Prostate gland (tissue), 2 donors: ENCODE results near the gene ANKRD63. TPM values are rescaled to one million over a fixed set of nuclear protein-coding genes. Genes with fewer than 3 reads are reported as not detected.

Experiments
- DNase-seq: peaks from one replicate; pipeline ENCODE4 v3.0.0-alpha.2; 2019; ENCODE audit warnings: low spot score
- H3K27ac ChIP-seq, 2 donors: fragments of 200-600 bp; sonication (generic); 2 replicates each; pipeline ENCODE4 v1.5.1; 2017 to 2019
- H3K27me3 ChIP-seq: fragments of 200-600 bp; sonication (generic); replicated peaks from 2 replicates; pipeline ENCODE4 v1.5.1; 2019; ENCODE audit not compliant: insufficient read depth
- H3K36me3 ChIP-seq, 2 donors: fragments of 200-600 bp; sonication (generic); 1 replicate in 1 of 2; 2 replicates in 1 of 2; pipeline versions ENCODE4 v1.5.1 to v1.8.1; 2017 to 2019
- H3K4me1 ChIP-seq: fragments of 200-600 bp; sonication (generic); replicated peaks from 2 replicates; pipeline ENCODE4 v1.5.1; 2019
- H3K4me3 ChIP-seq, 2 donors: fragments of 200-600 bp; sonication (generic); 2 replicates each; pipeline ENCODE4 v1.5.1; 2017 to 2019
- H3K9me3 ChIP-seq: fragments of 200-600 bp; sonication (generic); 2 replicates; pipeline ENCODE4 v1.5.1; 2017
- POLR2A ChIP-seq: fragments of 450-650 bp; IDR thresholded peaks from one replicate; pipeline ENCODE4 v1.6.1; 2016; ENCODE audit warnings: antibody characterized with exemption, mild to moderate bottlenecking
- POLR2AphosphoS5 ChIP-seq: sonication (generic); formaldehyde crosslinking; IDR thresholded peaks from one replicate; pipeline ENCODE4 v1.6.1; 2017; ENCODE audit warnings: antibody characterized with exemption
- WGBS: methylation state at CpG from one replicate; pipeline ENCODE4 v1.1.5; 2018; 5-methylcytosine and 5-hydroxymethylcytosine counted together
- intact Hi-C: fragments of 100-400 bp; cut with DNase I; formaldehyde crosslinking; loops from one replicate; pipeline ENCODE4 v1.14.2; 2022
- total RNA-seq, 2 donors: library from RNA; depleted of rRNA; stranded (reverse); fragments of >200 nt; gene quantifications; one replicate each; pipeline ENCODE4 v1.1.0, GENCODE V29; 2016
- TF ChIP-seq, protein P1 (sequence below), 4 experiments: fragments of 200-600 bp in 2 of 4; fragments of 450-650 bp in 2 of 4; sonication (generic) in 2 of 4; IDR thresholded peaks; 1 replicate in 3 of 4; 2 replicates in 1 of 4; pipeline ENCODE4 v1.5.1; 2016 to 2019; ENCODE audit warnings: antibody characterized with exemption in 4 of 4, mild to moderate bottlenecking in 2 of 4, moderate library complexity in 2 of 4

The ANKRD63 gene
- total RNA-seq, 2 donors from 2014 or later = 2.7 TPM; not detected in 1

DNA sequence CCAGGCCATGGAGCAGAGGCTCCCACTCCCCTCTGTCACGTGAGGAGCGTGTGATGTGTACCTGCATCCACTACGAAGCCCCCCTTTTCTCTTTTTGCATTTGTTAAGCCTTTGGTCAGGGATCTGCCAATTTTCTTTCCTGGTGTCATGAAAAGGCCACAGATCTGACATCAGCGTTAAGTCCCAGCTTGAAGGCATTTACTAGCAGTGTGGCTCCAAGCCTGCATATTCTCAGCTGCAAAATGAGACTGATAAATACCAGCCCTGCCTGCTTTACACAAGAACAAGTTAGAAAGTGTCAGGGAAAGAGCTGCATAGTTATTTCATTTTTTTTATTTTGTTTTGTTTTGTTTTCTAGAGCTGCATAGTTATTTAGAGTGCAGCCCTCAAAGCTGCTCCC, 2.3 kb upstream of the ANKRD63 start:
- 49% methylated on average over 4 of the region's 4 CpGs for WGBS
- H3K36me3 ChIP-seq = no peaks in the 10 kb centered on the region
- no peak overlapping the region for H3K4me3 ChIP-seq
- H3K4me1 ChIP-seq = no peaks in the 10 kb centered on the region
- TF ChIP-seq, protein P1, sequence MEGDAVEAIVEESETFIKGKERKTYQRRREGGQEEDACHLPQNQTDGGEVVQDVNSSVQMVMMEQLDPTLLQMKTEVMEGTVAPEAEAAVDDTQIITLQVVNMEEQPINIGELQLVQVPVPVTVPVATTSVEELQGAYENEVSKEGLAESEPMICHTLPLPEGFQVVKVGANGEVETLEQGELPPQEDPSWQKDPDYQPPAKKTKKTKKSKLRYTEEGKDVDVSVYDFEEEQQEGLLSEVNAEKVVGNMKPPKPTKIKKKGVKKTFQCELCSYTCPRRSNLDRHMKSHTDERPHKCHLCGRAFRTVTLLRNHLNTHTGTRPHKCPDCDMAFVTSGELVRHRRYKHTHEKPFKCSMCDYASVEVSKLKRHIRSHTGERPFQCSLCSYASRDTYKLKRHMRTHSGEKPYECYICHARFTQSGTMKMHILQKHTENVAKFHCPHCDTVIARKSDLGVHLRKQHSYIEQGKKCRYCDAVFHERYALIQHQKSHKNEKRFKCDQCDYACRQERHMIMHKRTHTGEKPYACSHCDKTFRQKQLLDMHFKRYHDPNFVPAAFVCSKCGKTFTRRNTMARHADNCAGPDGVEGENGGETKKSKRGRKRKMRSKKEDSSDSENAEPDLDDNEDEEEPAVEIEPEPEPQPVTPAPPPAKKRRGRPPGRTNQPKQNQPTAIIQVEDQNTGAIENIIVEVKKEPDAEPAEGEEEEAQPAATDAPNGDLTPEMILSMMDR (IDR thresholded peaks at IDR 0.05) = no peak
- TF ChIP-seq POLR2A = no peak
- no peak for TF ChIP-seq POLR2AphosphoS5
- H3K27me3 ChIP-seq = peaks cover 12% of the 10 kb centered on the region
- H3K27ac ChIP-seq = no peak overlapping the region
- no peak for DNase-seq
- intact Hi-C loops = loop anchor here (10.0 kb wide), 1 partner anchor 80 kb away; no protein-coding TSS in a partner anchor
- H3K9me3 ChIP-seq = no peaks in the 10 kb centered on the region

DNA sequence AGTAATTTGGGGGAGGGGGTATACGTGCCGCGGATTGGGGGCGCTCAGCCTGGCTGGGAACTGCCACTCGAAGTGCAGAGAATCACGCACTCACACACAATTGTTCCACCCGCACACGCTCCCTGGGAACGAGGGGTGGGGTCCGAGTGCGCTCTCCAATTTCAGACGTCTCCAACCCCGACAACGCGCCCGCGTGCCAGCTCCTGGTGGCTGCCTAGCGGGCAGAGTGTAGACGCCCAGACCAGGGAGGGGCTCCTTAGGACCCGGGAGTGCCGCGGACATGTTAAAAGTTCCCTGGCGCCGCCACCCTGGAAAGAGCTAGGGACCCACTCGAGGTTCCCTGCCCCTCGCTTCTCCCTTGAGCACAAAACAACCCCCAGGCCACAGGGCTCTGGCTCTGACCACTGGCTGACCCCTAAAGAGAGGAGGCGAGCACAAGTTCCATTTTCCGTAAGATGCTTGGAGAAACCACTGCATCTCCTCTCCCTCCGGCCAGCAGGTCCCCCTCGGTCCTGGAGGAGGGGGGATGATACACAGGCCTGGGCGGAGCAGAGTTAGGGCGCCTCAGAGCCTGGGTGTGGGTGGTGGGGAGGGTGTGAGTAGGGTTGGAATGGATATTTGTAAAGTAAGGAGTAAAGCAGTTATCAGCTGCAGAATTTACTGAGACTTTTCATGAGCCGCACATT, 894 bp upstream of the ANKRD63 start:
- no peaks in the 10 kb centered on the region for H3K36me3 ChIP-seq
- H3K9me3 ChIP-seq = no peaks in the 10 kb centered on the region
- intact Hi-C loops = loop anchor here (10.0 kb wide), 1 partner anchor 81 kb away; no protein-coding TSS in a partner anchor
- DNase-seq = no peak
- H3K27me3 ChIP-seq = peaks cover 12% of the 10 kb centered on the region
- H3K4me1 ChIP-seq = no peaks in the 10 kb centered on the region
- 32% methylated on average over 33 of the region's 33 CpGs for WGBS
- TF ChIP-seq POLR2AphosphoS5 (no peak), POLR2A (no peak)
- TF ChIP-seq, protein P1 (IDR thresholded peaks at IDR 0.05) = no peak
- no peak overlapping the region for H3K4me3 ChIP-seq
- no peak overlapping the region for H3K27ac ChIP-seq

DNA sequence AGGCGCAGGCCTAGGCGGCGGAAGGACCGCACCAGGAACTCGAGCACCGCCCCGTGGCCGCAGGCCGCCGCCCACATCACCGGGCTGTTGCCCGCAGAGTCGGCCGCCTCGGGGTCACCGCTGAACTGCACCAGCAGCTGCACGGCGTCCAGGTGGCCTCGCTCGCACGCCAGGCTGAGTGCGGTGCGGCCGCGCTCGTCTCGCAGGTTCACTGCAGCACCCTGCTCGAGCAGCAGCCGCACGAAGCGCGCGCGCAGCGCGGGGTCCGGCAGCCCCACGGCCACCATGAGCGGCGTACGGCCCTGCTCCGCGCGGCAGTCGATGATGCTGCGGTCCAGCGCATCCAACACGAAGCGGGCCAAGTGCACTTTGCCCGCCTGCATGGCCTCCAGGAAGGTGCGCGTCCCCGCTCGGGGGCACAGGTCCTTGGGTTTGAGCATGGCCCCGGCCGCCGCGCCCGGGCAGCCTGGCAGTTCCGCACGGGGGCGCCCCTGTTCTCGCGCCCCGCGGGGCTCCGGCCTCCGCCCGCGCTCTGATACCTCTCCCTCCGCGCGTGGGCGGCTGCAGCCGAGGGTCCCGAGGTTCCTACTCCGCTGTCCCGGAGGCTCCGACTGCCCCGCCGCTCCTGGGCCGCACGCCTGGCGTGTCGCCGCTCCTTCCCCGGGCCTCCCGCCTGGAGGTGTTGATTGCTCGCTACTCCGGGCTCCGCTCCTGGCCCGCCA, 556 bp downstream of the ANKRD63 start:
- DNase-seq = no peak
- intact Hi-C loops = loop anchor here (10.0 kb wide), 1 partner anchor 82 kb away; no protein-coding TSS in a partner anchor
- H3K27me3 ChIP-seq = peaks cover 12% of the 10 kb centered on the region
- under 1% methylated on average over 37 of the region's 92 CpGs for WGBS
- H3K27ac ChIP-seq = no peak overlapping the region
- H3K36me3 ChIP-seq = no peaks in the 10 kb centered on the region
- no peaks in the 10 kb centered on the region for H3K4me1 ChIP-seq
- H3K9me3 ChIP-seq = no peaks in the 10 kb centered on the region
- no peak for TF ChIP-seq POLR2A
- TF ChIP-seq, protein P1 (IDR thresholded peaks at IDR 0.05) = peak in 1 of 4 experiments; percentile 31
- H3K4me3 ChIP-seq = peak overlapping the region; percentile 19 to 25

DNA sequence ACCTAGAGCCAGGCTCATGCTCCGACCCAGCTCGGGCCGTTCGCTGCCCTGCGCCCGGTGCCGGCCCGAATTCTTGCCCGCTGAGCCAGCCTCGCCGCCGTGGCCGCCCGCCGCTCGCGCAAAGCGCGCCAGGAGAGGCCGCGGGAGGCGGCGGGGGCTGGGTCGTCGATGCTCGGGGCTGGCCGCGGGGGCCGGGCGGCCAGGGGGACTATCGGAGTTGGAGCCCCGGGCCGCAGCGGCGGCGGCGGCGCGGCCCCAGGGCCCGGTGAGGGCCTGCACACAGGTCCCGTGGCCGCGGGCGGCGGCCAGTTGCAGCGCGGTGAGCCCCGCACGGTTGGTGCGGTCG, 1.1 kb downstream of the ANKRD63 start:
- TF ChIP-seq POLR2AphosphoS5 (no peak), POLR2A (no peak)
- TF ChIP-seq, protein P1 (IDR thresholded peaks at IDR 0.05) = no peak
- Histone ChIP-seq H3K4me1 (no peaks in the 10 kb centered on the region), H3K36me3 (no peaks in the 10 kb centered on the region), H3K27ac (no peak overlapping the region), H3K4me3 (peak overlapping the region; percentile 19 to 25), H3K9me3 (no peaks in the 10 kb centered on the region), H3K27me3 (peaks cover 12% of the 10 kb centered on the region)
- DNase-seq = no peak
- intact Hi-C loops = loop anchor here (10.0 kb wide), 1 partner anchor 83 kb away; no protein-coding TSS in a partner anchor
- WGBS = 2% methylated on average over 18 of the region's 51 CpGs
